CD14-positive monocyte (primary cell): ENCODE results near the gene FARP2. TPM values are rescaled to one million over a fixed set of nuclear protein-coding genes. Genes with fewer than 3 reads are reported as not detected.
A peak's percentile ranks its signal among the peaks of the same experiment; 100 is the strongest.

ENCODE experiments used
- DNase-seq, 3 donors: peaks; one replicate each; pipeline ENCODE4 v3.0.0-alpha.2; 2011 to 2022
- H2AFZ ChIP-seq: 2 replicates; pipeline ENCODE4 v1.6.0; 2012; ENCODE audit warnings: mild to moderate bottlenecking, low read depth, low read length, inconsistent platforms; ENCODE audit not compliant: insufficient read depth, poor library complexity, severe bottlenecking
- H3K27ac ChIP-seq, 2 donors: 1 replicate in 1 of 2; 2 replicates in 1 of 2; pipeline ENCODE4 v1.5.1; 2012 to 2013; ENCODE audit warnings: low read length in 2 of 2, control low read depth in 1 of 2, inconsistent platforms in 1 of 2, low read depth in 1 of 2, mild to moderate bottlenecking in 1 of 2
- H3K27me3 ChIP-seq, 2 donors: one replicate each; pipeline versions ENCODE4 v1.6.0 to v1.6.1; 2011 to 2013; ENCODE audit warnings: low read length in 2 of 2; ENCODE audit not compliant: control insufficient read depth in 2 of 2, insufficient read depth in 2 of 2
- H3K36me3 ChIP-seq, 2 donors: replicated peaks in 1 of 2; 1 replicate in 1 of 2; 2 replicates in 1 of 2; pipeline versions ENCODE4 v1.5.1 to v1.6.1; 2012 to 2013; ENCODE audit warnings: low read length in 2 of 2, control low read depth in 1 of 2, inconsistent platforms in 1 of 2, mild to moderate bottlenecking in 1 of 2; ENCODE audit not compliant: insufficient read depth in 2 of 2, control insufficient read depth in 1 of 2
- H3K4me1 ChIP-seq, 2 donors: 1 replicate in 1 of 2; 2 replicates in 1 of 2; pipeline versions ENCODE4 v1.5.1 to v1.6.1; 2012 to 2013; ENCODE audit warnings: low read length in 2 of 2, control low read depth in 1 of 2, inconsistent platforms in 1 of 2, mild to moderate bottlenecking in 1 of 2, moderate library complexity in 1 of 2; ENCODE audit not compliant: insufficient read depth in 2 of 2, control insufficient read depth in 1 of 2
- H3K4me2 ChIP-seq: replicated peaks from 2 replicates; pipeline ENCODE3; 2012; ENCODE audit warnings: low read length, moderate library complexity, mild to moderate bottlenecking; ENCODE audit not compliant: poor library complexity, severe bottlenecking; ENCODE audit errors: extremely low read depth
- H3K4me3 ChIP-seq, 3 experiments: fragments of 200-600 bp in 1 of 3; sonication (generic) in 1 of 3; replicated peaks in 1 of 3; 1 replicate in 2 of 3; 2 replicates in 1 of 3; pipeline ENCODE4 v1.5.1; 2011 to 2013; ENCODE audit warnings: low read length in 3 of 3, mild to moderate bottlenecking in 3 of 3, control low read depth in 2 of 3, low read depth in 2 of 3, inconsistent platforms in 1 of 3, moderate library complexity in 1 of 3
- H3K79me2 ChIP-seq: 2 replicates; pipeline ENCODE4 v1.6.0; 2012; ENCODE audit warnings: mild to moderate bottlenecking, control low read depth, inconsistent platforms, low read length, moderate library complexity; ENCODE audit not compliant: insufficient read depth
- H3K9ac ChIP-seq: 2 replicates; pipeline ENCODE4 v1.6.0; 2017; ENCODE audit warnings: low read length, mild to moderate bottlenecking; ENCODE audit not compliant: insufficient read depth, poor library complexity, severe bottlenecking
- H3K9me3 ChIP-seq, 2 donors: replicated peaks in 1 of 2; 1 replicate in 1 of 2; 2 replicates in 1 of 2; pipeline versions ENCODE4 v1.5.1 to v1.6.1; 2012 to 2013; ENCODE audit warnings: low read length in 2 of 2, control low read depth in 1 of 2; ENCODE audit not compliant: control insufficient read depth in 1 of 2, insufficient read depth in 1 of 2
- H4K20me1 ChIP-seq: 2 replicates; pipeline ENCODE4 v1.6.0; 2012; ENCODE audit warnings: mild to moderate bottlenecking, low read length, control low read depth, moderate library complexity; ENCODE audit not compliant: insufficient read depth
- H3K27ac Mint-ChIP-seq, 7 donors: one replicate each; pipeline ENCODE4 v1.8.0; 2020; ENCODE audit warnings: mild to moderate bottlenecking in 7 of 7, mixed read lengths in 7 of 7, moderate library complexity in 6 of 7, inconsistent platforms in 2 of 7
- H3K27me3 Mint-ChIP-seq, 3 donors: one replicate each; pipeline ENCODE4 v1.8.0; 2021 to 2022; ENCODE audit warnings: low read depth in 3 of 3, mild to moderate bottlenecking in 3 of 3, mixed read lengths in 3 of 3, moderate library complexity in 3 of 3, inconsistent platforms in 1 of 3
- H3K36me3 Mint-ChIP-seq, 2 donors: one replicate each; pipeline ENCODE4 v1.8.0; 2020; ENCODE audit warnings: mixed read lengths in 2 of 2, inconsistent platforms in 1 of 2, mild to moderate bottlenecking in 1 of 2
- H3K4me1 Mint-ChIP-seq: one replicate; pipeline ENCODE4 v1.8.0; 2020; ENCODE audit warnings: mild to moderate bottlenecking, mixed read lengths
- H3K4me3 Mint-ChIP-seq, 2 donors: one replicate each; pipeline ENCODE4 v1.8.0; 2020; ENCODE audit warnings: mild to moderate bottlenecking in 2 of 2, mixed read lengths in 2 of 2, moderate library complexity in 1 of 2
- H3K9me3 Mint-ChIP-seq, 7 donors: one replicate each; pipeline ENCODE4 v1.8.0; 2020 to 2022; ENCODE audit warnings: mixed read lengths in 7 of 7, mild to moderate bottlenecking in 6 of 7, moderate library complexity in 6 of 7, inconsistent platforms in 2 of 7
- WGBS: methylation state at CpG from one replicate; pipeline ENCODE4 v1.1.5; 2013; ENCODE audit warnings: missing lambda C conversion rate; ENCODE audit not compliant: insufficient coverage; 5-methylcytosine and 5-hydroxymethylcytosine counted together
- intact Hi-C, 2 donors: fragments of 100-400 bp; cut with micrococcal nuclease; formaldehyde crosslinking; loops; one replicate each; pipeline versions ENCODE4 v1.15.0 to v1.15.1; 2023
- polyA plus RNA-seq, 3 donors: library from polyadenylated mRNA; depleted of rRNA in 1 of 3; unstranded in 2 of 3; stranded (reverse) in 1 of 3; fragments of 300-500 nt in 2 of 3; fragments of >200 nt in 1 of 3; fragmentation: Illumina TruSeq in 2 of 3; gene quantifications; 1 replicate in 2 of 3; 2 replicates in 1 of 3; pipeline ENCODE4 v1.2.3, GENCODE V29; 2012 to 2021
- TF ChIP-seq, protein P1 (sequence below): fragments of 200-600 bp; IDR thresholded peaks from one replicate; pipeline ENCODE4 v1.8.0; 2022; ENCODE audit warnings: antibody characterized with exemption, mild to moderate bottlenecking

FARP2 gene
- polyA plus RNA-seq, 3 donors = 6.7 to 8.5 (median 7.3) TPM

DNA sequence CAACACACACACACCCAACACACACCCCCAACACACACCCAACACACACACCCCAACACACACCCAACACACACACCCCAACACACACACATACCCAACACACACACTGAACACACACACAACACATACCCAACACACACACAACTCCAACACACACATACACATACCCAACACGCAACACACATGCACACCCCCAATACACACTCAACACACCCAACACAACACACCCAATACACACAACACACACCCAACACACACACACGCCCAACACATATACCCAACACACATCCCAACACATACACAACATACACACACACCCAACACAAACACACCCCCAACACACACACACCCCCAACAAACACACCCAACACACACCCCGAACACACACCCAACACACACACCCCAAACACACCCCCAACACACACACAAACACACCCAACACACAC is 160.5 kb downstream of the FARP2 start:
- H3K9ac ChIP-seq = no peak overlapping the region
- no peaks in the 10 kb centered on the region for H3K9me3 ChIP-seq
- H3K27me3 Mint-ChIP-seq = peaks cover 12 to 33% (median 22%) of the 10 kb centered on the region in 3 donors
- no peaks in the 10 kb centered on the region for H3K79me2 ChIP-seq
- no peaks in the 10 kb centered on the region for H3K4me1 ChIP-seq
- H3K4me1 Mint-ChIP-seq = peaks cover 1% of the 10 kb centered on the region
- no peaks in the 10 kb centered on the region for H4K20me1 ChIP-seq
- intact Hi-C loops = no loop called here
- no peak overlapping the region for H3K4me2 ChIP-seq
- 98% methylated on average over 3 of the region's 3 CpGs for WGBS
- H3K9me3 Mint-ChIP-seq = peaks cover 0 to 8% (median 0%) of the 10 kb centered on the region in 7 donors
- no peak overlapping the region for H3K27ac ChIP-seq
- no peak overlapping the region for H3K27ac Mint-ChIP-seq
- no peaks in the 10 kb centered on the region for H3K36me3 Mint-ChIP-seq
- no peaks in the 10 kb centered on the region for H3K36me3 ChIP-seq
- no peak overlapping the region for H3K4me3 ChIP-seq
- TF ChIP-seq, protein P1, sequence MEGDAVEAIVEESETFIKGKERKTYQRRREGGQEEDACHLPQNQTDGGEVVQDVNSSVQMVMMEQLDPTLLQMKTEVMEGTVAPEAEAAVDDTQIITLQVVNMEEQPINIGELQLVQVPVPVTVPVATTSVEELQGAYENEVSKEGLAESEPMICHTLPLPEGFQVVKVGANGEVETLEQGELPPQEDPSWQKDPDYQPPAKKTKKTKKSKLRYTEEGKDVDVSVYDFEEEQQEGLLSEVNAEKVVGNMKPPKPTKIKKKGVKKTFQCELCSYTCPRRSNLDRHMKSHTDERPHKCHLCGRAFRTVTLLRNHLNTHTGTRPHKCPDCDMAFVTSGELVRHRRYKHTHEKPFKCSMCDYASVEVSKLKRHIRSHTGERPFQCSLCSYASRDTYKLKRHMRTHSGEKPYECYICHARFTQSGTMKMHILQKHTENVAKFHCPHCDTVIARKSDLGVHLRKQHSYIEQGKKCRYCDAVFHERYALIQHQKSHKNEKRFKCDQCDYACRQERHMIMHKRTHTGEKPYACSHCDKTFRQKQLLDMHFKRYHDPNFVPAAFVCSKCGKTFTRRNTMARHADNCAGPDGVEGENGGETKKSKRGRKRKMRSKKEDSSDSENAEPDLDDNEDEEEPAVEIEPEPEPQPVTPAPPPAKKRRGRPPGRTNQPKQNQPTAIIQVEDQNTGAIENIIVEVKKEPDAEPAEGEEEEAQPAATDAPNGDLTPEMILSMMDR = no peak
- no peak for DNase-seq
- peaks cover 0 to 6% of the 10 kb centered on the region in 2 donors for H3K27me3 ChIP-seq
- H2AFZ ChIP-seq = no peak overlapping the region
- H3K4me3 Mint-ChIP-seq = no peak overlapping the region

DNA sequence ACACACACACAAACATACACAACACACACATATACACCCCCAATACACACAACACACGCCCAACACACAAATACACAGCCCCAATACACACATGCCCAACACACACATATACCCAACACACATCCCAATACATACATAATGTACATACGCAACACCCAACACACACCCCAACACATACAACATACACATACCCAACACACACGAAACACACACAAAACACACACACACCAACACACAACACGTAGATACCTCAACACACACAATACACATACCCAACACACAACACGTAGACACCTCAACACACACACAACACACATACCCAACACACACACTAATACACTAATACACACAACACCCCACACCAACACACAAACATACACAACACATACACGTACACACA is 161.2 kb downstream of the FARP2 start:
- Histone ChIP-seq H3K27me3 (no peaks in the 10 kb centered on the region), H3K9me3 (no peaks in the 10 kb centered on the region), H3K36me3 (no peaks in the 10 kb centered on the region), H4K20me1 (no peaks in the 10 kb centered on the region), H2AFZ (no peak overlapping the region), H3K4me3 (no peak overlapping the region), H3K4me2 (no peak overlapping the region), H3K9ac (no peak overlapping the region), H3K4me1 (no peaks in the 10 kb centered on the region), H3K79me2 (no peaks in the 10 kb centered on the region), H3K27ac (no peak overlapping the region)
- WGBS = 98% methylated on average over 6 of the region's 6 CpGs
- Mint-ChIP-seq H3K27me3 (peaks cover 12 to 28% (median 20%) of the 10 kb centered on the region in 3 donors), H3K9me3 (peaks cover 0 to 8% (median 0%) of the 10 kb centered on the region in 7 donors), H3K4me1 (peaks cover 1% of the 10 kb centered on the region), H3K36me3 (no peaks in the 10 kb centered on the region), H3K27ac (no peak overlapping the region), H3K4me3 (peak overlapping the region in 1 of 2 donors; percentile 4)
- intact Hi-C loops = no loop called here
- TF ChIP-seq, protein P1 = no peak
- no peak for DNase-seq
